ENCODE data around the gene AIP. TPM values are rescaled to one million over a fixed set of nuclear protein-coding genes. Genes with fewer than 3 reads are reported as not detected.

The AIP gene
- total and polyA plus RNA-seq, 2 donors (not counting 3 experiments of a cell fraction or from before 2014, with no cell fraction given), result 46.3 to 114 TPM

DNA sequence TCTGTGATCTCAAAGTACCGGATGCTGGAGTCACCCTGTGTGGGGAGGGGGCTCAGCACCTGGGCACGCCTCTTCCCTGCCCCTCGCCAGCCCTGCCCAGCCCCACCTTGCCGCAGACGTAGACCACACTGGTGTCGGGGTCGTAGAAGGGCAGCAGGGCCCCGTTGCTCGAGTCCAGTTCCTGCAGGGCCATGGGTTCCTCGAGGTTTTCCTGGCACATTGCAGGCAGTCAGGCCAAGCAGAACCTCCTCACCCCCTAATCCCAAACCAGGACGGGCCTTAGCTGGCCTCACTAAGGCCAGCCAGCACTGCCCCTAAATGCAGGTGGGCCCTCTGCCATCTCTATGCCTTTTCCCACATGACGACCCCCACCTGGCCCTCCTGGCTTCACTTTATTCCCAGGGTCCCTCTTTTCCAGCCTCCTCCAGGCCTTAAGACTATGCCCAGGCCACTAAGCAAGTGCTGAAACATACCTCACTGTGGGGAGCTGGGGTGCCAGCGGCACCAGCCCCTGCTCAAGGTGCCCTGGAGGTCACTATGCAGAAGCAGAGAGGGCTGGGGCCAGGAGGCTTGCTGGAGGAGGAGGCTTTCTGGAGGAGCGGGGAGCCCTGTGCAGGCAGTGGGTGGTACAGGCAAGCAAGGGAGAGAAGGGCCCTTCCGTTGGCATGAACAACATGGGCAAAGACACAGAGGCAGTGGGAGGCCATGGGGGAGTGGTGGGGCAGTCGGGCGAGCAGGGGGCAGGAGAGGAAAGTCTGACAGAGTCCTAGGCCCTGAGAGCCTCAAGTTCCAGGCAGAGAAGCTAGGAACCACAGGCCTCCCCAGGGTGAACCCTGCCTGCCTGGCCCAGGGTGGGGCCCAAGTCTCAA is 42.4 kb upstream of the AIP start:
- no peak overlapping the region for H3K27ac ChIP-seq (ENCODE audit: insufficient read depth, low read depth, low read length)
- TF ChIP-seq, protein P1, sequence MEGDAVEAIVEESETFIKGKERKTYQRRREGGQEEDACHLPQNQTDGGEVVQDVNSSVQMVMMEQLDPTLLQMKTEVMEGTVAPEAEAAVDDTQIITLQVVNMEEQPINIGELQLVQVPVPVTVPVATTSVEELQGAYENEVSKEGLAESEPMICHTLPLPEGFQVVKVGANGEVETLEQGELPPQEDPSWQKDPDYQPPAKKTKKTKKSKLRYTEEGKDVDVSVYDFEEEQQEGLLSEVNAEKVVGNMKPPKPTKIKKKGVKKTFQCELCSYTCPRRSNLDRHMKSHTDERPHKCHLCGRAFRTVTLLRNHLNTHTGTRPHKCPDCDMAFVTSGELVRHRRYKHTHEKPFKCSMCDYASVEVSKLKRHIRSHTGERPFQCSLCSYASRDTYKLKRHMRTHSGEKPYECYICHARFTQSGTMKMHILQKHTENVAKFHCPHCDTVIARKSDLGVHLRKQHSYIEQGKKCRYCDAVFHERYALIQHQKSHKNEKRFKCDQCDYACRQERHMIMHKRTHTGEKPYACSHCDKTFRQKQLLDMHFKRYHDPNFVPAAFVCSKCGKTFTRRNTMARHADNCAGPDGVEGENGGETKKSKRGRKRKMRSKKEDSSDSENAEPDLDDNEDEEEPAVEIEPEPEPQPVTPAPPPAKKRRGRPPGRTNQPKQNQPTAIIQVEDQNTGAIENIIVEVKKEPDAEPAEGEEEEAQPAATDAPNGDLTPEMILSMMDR (IDR thresholded peaks at IDR 0.05; ENCODE audit: extremely low read depth in 1 of 2, insufficient read depth in 1 of 2, low read depth in 1 of 2, low read length in 2 of 2), result no peak
- TF ChIP-seq POLR2AphosphoS5 (IDR thresholded peaks at IDR 0.05; ENCODE audit: insufficient read depth, low read depth, low read length), result no peak
- no peak for TF ChIP-seq MYC (IDR thresholded peaks at IDR 0.05; ENCODE audit: low read depth, low read length)
- no peak for TF ChIP-seq EZH2 (IDR thresholded peaks at IDR 0.05; ENCODE audit: borderline replicate concordance, low read depth, low read length, severe bottlenecking)
- TF ChIP-seq GATA2 (IDR thresholded peaks at IDR 0.05; ENCODE audit: insufficient read depth, insufficient read length, low read depth, low read length), result no peak
- TF ChIP-seq FOS (IDR thresholded peaks at IDR 0.05; ENCODE audit: borderline replicate concordance, insufficient read depth, low read length), result no peak
- no peak for TF ChIP-seq POLR2A (IDR thresholded peaks at IDR 0.05; ENCODE audit: low read depth, low read length)
- no peak for TF ChIP-seq MAX (IDR thresholded peaks at IDR 0.05; ENCODE audit: insufficient read depth, insufficient read length)
- no peak for TF ChIP-seq JUN (IDR thresholded peaks at IDR 0.05; ENCODE audit: borderline replicate concordance, insufficient read depth, insufficient read length, low read depth)
- peaks cover 11% of the 10 kb centered on the region for H3K79me2 ChIP-seq (ENCODE audit: control insufficient read depth, insufficient read depth, low read length)
- H3K4me1 ChIP-seq (ENCODE audit: control insufficient read depth, extremely low read depth, insufficient read depth, low read length), result peaks cover 6% of the 10 kb centered on the region
- no peak overlapping the region for H2AFZ ChIP-seq (ENCODE audit: low read depth, low read length)
- POLR2A ChIA-PET, result interaction anchor here (0.5 to 0.6 kb wide), 2 partner anchors 18 to 36 kb away, joined by 3 read pairs; no protein-coding TSS in a partner anchor
- H3K9me3 ChIP-seq (replicated peaks; ENCODE audit: control insufficient read depth, insufficient read depth, low read length), result no peaks in the 10 kb centered on the region
- no TSS peak for BruUV-seq (replicated peaks)
- no peak overlapping the region for H3K4me2 ChIP-seq (ENCODE audit: insufficient read depth, low read length)
- no peak for DNase-seq (ENCODE audit: low read depth, low spot score)
- no peaks in the 10 kb centered on the region for H3K27me3 ChIP-seq (ENCODE audit: control insufficient read depth in 2 of 2, insufficient read depth in 2 of 2, low read length in 2 of 2)
- no peak for FAIRE-seq
- H4K20me1 ChIP-seq (replicated peaks; ENCODE audit: control insufficient read depth, extremely low read depth, insufficient read depth, low read length), result no peaks in the 10 kb centered on the region
- no peak overlapping the region for H3K4me3 ChIP-seq (replicated peaks in 1 of 3; ENCODE audit: insufficient read depth in 1 of 3, low read depth in 1 of 3, low read length in 3 of 3)
- H3K9ac ChIP-seq (replicated peaks; ENCODE audit: extremely low read depth, insufficient read depth, low read length), result no peak overlapping the region
- no peaks in the 10 kb centered on the region for H3K9me1 ChIP-seq (replicated peaks; ENCODE audit: control insufficient read depth, extremely low read depth, insufficient read depth, low read length)
- intact Hi-C loops (cut with micrococcal nuclease), result no loop called here
- CTCF ChIA-PET, result no interaction called here
- dilution Hi-C loops (cut with MboI; ENCODE audit: extremely low pct_ligation_motif_present, low sequenced_read_pairs), result no loop called here
- H3K36me3 ChIP-seq (ENCODE audit: control insufficient read depth in 2 of 2, extremely low read depth in 1 of 2, insufficient read depth in 2 of 2, low read length in 2 of 2), result peaks cover 0 to 27% of the 10 kb centered on the region in 2 experiments

All from endothelial cell of umbilical vein (primary cell).